Epithelial cell of esophagus (primary cell): Measurements from ENCODE around the gene MAPT.
"Not testable (repeated sequence)": the region's sequence is repeated elsewhere in the genome, so short reads cannot be mapped to it uniquely, and the experiment has no call there.

Experiments used
- DNase-seq: peaks from one replicate; pipeline ENCODE4 v3.0.0; 2010; ENCODE audit warnings: low read depth
- H3K4me3 ChIP-seq: 2 replicates; pipeline ENCODE4 v1.5.1; 2011; ENCODE audit warnings: mild to moderate bottlenecking, low read length, control low read depth
- CTCF ChIP-seq: IDR thresholded peaks from 2 replicates; pipeline ENCODE4 v1.5.1; 2011; ENCODE audit warnings: low read depth, mild to moderate bottlenecking, low read length, control low read depth, inconsistent platforms; ENCODE audit not compliant: insufficient read depth; ENCODE audit errors: missing control alignments

MAPT gene

GRCh38 chr17:45955326-45955725 is 61.0 kb downstream of the MAPT start:
- no peak for DNase-seq
- TF ChIP-seq CTCF: no peak
- no peak overlapping the region for H3K4me3 ChIP-seq

- TF ChIP-seq CTCF: no peak
- DNase-seq: no peak
- H3K4me3 ChIP-seq: no peak overlapping the region
Observed at GRCh38 chr17:45956090-45956489, 61.7 kb downstream of the MAPT start.

- not testable (repeated sequence) for DNase-seq, H3K4me3 ChIP-seq
Observed at GRCh38 chr17:45956746-45957145, 62.4 kb downstream of the MAPT start.

GRCh38 chr17:45958307-45958706 is 64.0 kb downstream of the MAPT start:
- no peak for DNase-seq
- no peak for TF ChIP-seq CTCF

GRCh38 chr17:45958994-45959665 is 64.8 kb downstream of the MAPT start:
- TF ChIP-seq CTCF: no peak
- peak; percentile 50 for DNase-seq

More at GRCh38 chr17:45958307-45958706, 64.0 kb downstream of the MAPT start:
- H3K4me3 ChIP-seq: no peak overlapping the region

GRCh38 chr17:45960311-45960710 is 66.0 kb downstream of the MAPT start:
- H3K4me3 ChIP-seq: no peak overlapping the region
- no peak for TF ChIP-seq CTCF
- no peak for DNase-seq

More at GRCh38 chr17:45958994-45959665, 64.8 kb downstream of the MAPT start:
- H3K4me3 ChIP-seq: no peak overlapping the region

GRCh38 chr17:45961206-45961605 is 66.9 kb downstream of the MAPT start:
- no peak overlapping the region for H3K4me3 ChIP-seq
- DNase-seq: no peak
- TF ChIP-seq CTCF: no peak
